Retinal pigment epithelial cell (primary cell): ENCODE results near the gene DCXR.

ENCODE experiments used
- DNase-seq: peaks from one replicate; pipeline ENCODE4 v3.0.0-alpha.2; 2010; ENCODE audit warnings: low read depth
- H3K4me3 ChIP-seq: 2 replicates; pipeline ENCODE4 v1.5.1; 2011; ENCODE audit warnings: mild to moderate bottlenecking, low read length, control low read depth, moderate library complexity
- TF ChIP-seq, protein P1 (sequence below): conservative IDR thresholded peaks from 2 replicates; pipeline ENCODE4 v1.5.1; 2011; ENCODE audit warnings: low read depth, low read length, control low read depth, inconsistent platforms

Gene DCXR

DNA sequence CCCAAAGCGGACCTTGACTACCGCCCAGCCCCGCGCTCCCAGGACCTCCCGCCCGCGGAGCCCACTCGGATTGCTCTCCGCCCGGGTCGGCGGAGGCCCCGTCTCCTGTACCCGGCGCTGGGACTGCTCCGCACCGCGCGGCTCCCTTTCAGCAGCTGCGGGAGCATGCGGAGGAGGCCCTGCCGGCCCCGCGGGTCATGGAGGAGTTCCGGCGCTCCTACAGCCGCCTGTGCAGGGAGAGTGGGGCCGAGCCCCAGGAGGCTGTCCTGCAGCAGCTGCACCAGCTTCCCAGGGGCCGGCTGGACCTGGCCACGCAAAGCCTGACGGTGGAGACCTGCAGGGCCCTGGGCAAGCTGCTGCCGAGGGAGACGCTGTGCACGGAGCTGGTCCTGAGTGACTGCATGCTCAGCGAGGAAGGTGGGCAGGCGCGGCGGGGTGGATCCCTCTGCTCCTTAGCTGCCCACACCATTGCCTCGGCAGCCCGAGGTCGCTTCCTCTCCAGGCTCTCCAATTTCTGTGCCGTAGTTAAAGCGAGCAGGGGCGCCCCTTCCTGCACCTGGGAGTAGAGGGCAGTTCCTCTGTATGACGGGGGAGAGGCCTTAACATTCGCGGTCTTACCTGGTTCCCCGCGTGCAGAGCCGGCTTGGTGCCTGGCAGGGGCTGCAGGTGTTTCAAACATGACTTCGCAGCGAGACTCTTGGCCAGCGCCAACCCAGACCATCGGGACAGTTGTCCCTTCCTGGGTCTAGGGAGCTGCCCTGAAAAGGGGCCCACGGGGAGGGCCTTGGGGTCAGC is 13.9 kb downstream of the DCXR start:
- DNase-seq: no peak
- H3K4me3 ChIP-seq: peak overlapping the region; percentile 61
- TF ChIP-seq, protein P1, sequence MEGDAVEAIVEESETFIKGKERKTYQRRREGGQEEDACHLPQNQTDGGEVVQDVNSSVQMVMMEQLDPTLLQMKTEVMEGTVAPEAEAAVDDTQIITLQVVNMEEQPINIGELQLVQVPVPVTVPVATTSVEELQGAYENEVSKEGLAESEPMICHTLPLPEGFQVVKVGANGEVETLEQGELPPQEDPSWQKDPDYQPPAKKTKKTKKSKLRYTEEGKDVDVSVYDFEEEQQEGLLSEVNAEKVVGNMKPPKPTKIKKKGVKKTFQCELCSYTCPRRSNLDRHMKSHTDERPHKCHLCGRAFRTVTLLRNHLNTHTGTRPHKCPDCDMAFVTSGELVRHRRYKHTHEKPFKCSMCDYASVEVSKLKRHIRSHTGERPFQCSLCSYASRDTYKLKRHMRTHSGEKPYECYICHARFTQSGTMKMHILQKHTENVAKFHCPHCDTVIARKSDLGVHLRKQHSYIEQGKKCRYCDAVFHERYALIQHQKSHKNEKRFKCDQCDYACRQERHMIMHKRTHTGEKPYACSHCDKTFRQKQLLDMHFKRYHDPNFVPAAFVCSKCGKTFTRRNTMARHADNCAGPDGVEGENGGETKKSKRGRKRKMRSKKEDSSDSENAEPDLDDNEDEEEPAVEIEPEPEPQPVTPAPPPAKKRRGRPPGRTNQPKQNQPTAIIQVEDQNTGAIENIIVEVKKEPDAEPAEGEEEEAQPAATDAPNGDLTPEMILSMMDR: no peak

DNA sequence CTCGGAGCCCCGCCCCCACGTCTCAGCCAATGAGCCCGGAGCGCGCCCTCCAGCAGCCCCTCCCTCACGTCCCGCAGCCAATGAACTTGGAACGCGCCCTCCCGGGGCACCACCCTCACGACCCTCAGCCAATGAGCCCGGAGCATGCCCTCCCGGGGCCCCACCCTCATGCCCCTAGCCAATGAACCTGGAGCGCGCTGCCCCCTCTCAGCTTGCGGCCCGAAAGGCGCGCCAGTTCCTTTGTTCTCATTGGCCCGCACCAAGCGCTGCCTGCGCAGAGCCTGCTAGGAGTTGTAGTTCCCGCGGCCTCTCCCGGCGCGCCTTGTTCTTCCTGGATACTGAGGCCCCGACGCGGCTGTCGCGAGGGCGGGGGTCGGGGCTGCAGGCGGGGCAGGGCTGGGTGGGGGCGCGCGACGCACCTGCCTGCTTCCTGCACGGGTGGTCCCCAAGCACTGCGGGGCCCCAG is 14.5 kb downstream of the DCXR start, which contains the start of gene LRRC45:
Gene LRRC45, plus strand, starts transcription at position 325 of the 466 bp plus-strand sequence. CDS start 339 bp downstream, outside the sequence.
- peak within 1 kb of the TSS; percentile 70 for H3K4me3 ChIP-seq

DNA sequence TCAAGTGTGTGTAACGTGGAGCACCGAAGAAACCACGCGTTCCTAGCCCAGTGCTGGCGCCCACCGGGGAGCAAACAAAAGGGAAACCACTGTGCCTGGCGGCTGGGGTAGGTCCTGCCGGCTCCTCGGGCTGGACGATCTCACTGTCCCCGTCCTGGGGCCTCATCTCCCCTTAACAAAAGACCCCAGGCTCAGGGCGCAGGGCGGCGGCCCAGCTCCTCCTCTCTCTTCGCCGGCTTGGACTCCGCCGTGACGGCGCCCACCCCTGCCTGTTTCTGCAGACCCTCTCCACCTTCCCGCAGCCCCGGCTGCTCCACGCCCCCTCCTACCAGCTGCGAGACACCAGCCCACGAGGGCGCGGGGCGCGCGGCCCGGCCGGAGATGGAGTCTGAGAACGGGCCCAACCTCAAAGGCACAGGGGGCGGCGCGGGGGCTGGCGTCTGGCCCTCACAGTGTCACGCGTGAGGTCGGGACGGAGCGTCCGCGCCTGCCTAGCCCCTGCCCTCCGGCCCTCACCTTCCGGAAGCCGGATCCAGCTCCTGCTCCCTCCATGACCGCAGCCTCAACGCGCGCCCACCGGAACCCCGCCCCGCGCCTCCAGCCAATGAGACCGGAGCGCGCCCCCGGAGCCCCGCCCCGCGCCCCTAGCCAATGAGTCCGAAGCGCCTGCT is 15.1 kb downstream of the DCXR start, which contains the start of gene CENPX:
Gene CENPX, minus strand, starts transcription at position 569 of the 671 bp plus-strand sequence. Its CDS starts 17 bp downstream, at position 552.
- TF ChIP-seq, protein P1: no peak
- DNase-seq: no peak
- H3K4me3 ChIP-seq: peak within 1 kb of the TSS; percentile 70

More for the DNA sequence above, 14.5 kb downstream of the DCXR start, which contains the start of gene LRRC45:
- TF ChIP-seq, protein P1: no peak
- DNase-seq: peak; percentile 98

DNA sequence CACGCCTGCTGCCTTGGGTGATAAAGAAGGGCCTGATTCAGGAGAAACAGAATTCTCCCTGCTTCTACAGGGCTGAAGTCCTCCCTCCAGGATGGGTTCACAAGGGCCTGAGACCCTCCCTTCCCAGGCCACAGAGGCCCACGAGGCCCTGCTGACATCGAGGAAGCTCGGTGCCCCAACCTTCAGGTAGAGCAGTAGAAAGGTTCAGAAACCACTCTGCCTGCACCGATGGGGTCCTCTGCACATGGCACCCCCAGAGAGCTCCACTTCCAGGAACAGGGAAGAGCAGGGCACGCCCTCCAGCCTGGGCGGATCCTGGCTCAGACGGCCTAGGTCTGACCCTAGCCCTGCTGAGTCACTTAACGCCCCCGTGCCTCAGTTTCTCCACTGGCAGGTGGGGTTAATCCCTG is 15.6 kb downstream of the DCXR start:
- DNase-seq: no peak
- TF ChIP-seq, protein P1: no peak

DNA sequence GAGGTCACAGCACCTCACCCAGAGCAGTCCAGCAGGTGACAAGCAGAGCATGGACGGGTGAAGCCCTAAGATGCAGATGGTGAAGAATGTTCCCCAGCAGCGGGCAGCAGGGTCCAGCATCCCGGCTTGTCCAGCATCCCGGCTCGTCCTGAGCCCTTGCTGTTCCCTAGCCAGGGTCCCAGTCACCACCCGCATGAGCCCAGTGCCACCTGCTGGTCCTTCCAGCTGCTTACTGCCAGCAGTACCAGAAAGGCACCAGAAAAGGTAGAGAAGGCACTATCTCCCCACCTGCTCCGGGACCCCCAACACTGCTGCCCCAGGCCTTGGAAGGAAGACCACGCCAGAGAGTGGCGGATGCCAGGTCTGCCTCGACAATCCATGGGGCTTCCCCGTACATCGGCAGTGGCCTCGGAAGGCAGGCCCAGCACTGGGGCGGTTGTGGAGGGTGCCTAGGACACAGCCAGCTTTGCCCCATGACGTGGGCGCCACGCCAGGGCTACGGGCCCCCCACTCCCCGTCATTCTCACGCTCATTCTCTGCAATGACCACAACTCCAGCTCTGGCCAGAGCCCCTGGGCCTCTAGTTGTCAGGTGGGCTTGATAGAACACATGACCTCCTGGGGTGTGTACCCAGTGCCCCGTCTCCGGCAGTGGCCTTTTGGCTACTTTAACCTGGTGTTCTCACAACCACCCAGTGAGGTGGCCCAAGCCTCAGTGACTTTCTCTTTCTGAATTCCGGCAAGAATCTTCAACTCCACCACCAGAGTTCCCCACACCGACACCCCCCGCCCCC is 16.2 kb downstream of the DCXR start:
- H3K4me3 ChIP-seq: peak overlapping the region; percentile 70
- TF ChIP-seq, protein P1: peak; percentile 82
- no peak for DNase-seq

More for the DNA sequence above, 15.6 kb downstream of the DCXR start:
- peak overlapping the region; percentile 70 for H3K4me3 ChIP-seq

DNA sequence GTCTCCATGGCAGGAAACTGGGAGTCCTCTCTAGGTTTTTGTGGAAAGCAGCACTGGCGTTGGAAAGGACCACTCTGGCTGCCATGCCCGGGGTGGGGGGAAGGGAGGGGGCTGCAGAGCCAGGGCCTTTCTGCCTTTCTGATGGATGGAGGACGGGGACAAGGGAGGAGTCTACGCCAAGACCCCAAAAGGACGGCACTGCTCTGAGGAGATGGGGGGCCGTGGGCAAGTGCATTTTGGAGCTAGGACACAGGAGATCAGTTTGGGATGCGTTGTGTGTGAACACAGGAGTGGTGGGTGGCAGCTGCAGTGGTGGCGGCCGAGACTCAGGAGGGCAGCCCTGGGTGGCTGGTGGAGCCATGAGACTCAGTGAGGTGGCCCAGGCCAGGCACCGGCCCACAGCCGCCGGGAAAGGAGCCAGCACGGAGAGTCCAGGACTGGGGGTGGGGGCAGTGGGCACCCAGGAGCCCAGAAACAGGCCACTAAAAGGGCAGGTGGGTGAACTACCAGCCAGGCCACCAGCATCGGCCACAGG is 16.9 kb downstream of the DCXR start:
- H3K4me3 ChIP-seq: no peak overlapping the region
- TF ChIP-seq, protein P1: no peak

More for the DNA sequence above, 16.9 kb downstream of the DCXR start:
- no peak for DNase-seq
